Neural progenitor cell (in vitro differentiated cells): ENCODE results near the gene OR2A5. TPM values are rescaled to one million over a fixed set of nuclear protein-coding genes. Genes with fewer than 3 reads are reported as not detected.

ENCODE experiments used
- DNase-seq: peaks from one replicate; pipeline ENCODE4 v3.0.0-alpha.2; 2016; ENCODE audit warnings: low spot score
- H2AFZ ChIP-seq: fragments of 200-600 bp; sonication (generic); replicated peaks from 2 replicates; pipeline ENCODE4 v1.6.1; 2016; ENCODE audit warnings: antibody characterized with exemption
- H3F3A ChIP-seq: fragments of 200-600 bp; sonication (generic); 2 replicates; pipeline ENCODE4 v1.6.1; 2016; ENCODE audit warnings: antibody characterized with exemption, low read depth
- H3K27ac ChIP-seq: fragments of 200-600 bp; sonication (generic); 2 replicates; pipeline ENCODE4 v1.5.1; 2016; ENCODE audit warnings: mild to moderate bottlenecking
- H3K27me3 ChIP-seq: fragments of 200-600 bp; sonication (generic); 2 replicates; pipeline ENCODE4 v1.6.1; 2016; ENCODE audit warnings: mild to moderate bottlenecking, moderate library complexity
- H3K36me3 ChIP-seq: fragments of 200-600 bp; sonication (generic); 2 replicates; pipeline ENCODE4 v1.5.1; 2016
- H3K4me1 ChIP-seq: fragments of 200-600 bp; sonication (generic); 2 replicates; pipeline ENCODE4 v1.6.1; 2016; ENCODE audit warnings: mixed run types
- H3K4me2 ChIP-seq: fragments of 200-600 bp; sonication (generic); 2 replicates; pipeline ENCODE4 v1.6.1; 2016
- H3K4me3 ChIP-seq: fragments of 200-600 bp; sonication (generic); 2 replicates; pipeline ENCODE4 v1.5.1; 2016
- H3K79me2 ChIP-seq: fragments of 200-600 bp; sonication (generic); 2 replicates; pipeline ENCODE4 v1.6.1; 2016; ENCODE audit warnings: low read depth
- H3K9ac ChIP-seq: fragments of 200-600 bp; sonication (generic); 2 replicates; pipeline ENCODE4 v1.6.1; 2016
- H3K9me3 ChIP-seq: fragments of 200-600 bp; sonication (generic); 2 replicates; pipeline ENCODE4 v1.5.1; 2016; ENCODE audit warnings: low read depth
- H4K20me1 ChIP-seq: fragments of 200-600 bp; sonication (generic); 2 replicates; pipeline ENCODE4 v1.6.1; 2016; ENCODE audit warnings: low read depth
- H3K27ac Mint-ChIP-seq: 3 replicates; pipeline ENCODE4 v1.8.0; 2021; ENCODE audit warnings: mixed read lengths
- H3K27me3 Mint-ChIP-seq: 2 replicates; pipeline ENCODE4 v1.8.0; 2022; ENCODE audit warnings: low read depth, mild to moderate bottlenecking, inconsistent platforms, moderate library complexity, mixed read lengths; ENCODE audit not compliant: insufficient read depth
- H3K36me3 Mint-ChIP-seq: 3 replicates; pipeline ENCODE4 v1.8.0; 2021; ENCODE audit warnings: mixed read lengths
- H3K4me1 Mint-ChIP-seq: 3 replicates; pipeline ENCODE4 v1.8.0; 2021; ENCODE audit warnings: mixed read lengths
- H3K4me3 Mint-ChIP-seq: 3 replicates; pipeline ENCODE4 v1.8.0; 2021; ENCODE audit warnings: mild to moderate bottlenecking, moderate library complexity, mixed read lengths
- H3K9me3 Mint-ChIP-seq: 3 replicates; pipeline ENCODE4 v1.8.0; 2020; ENCODE audit warnings: mixed read lengths
- EZH2 ChIP-seq: fragments of 200-600 bp; sonication (generic); IDR thresholded peaks from 2 replicates; pipeline ENCODE4 v1.6.1; 2017; ENCODE audit warnings: antibody characterized with exemption, mild to moderate bottlenecking, moderate library complexity
- EZH2phosphoT487 ChIP-seq: fragments of 200-600 bp; sonication (generic); IDR thresholded peaks from 2 replicates; pipeline ENCODE4 v1.6.1; 2017; ENCODE audit warnings: antibody characterized with exemption
- total RNA-seq: library from RNA; depleted of rRNA; stranded (reverse); fragments of >200 nt; gene quantifications from 2 replicates; pipeline ENCODE4 v1.2.3, GENCODE V29; 2015; ENCODE audit warnings: low replicate concordance
- TF ChIP-seq, protein P1 (sequence below): fragments of 200-600 bp; sonication (generic); IDR thresholded peaks from 2 replicates; pipeline ENCODE4 v1.5.1; 2017; ENCODE audit warnings: antibody characterized with exemption, mild to moderate bottlenecking

Gene OR2A5
- total RNA-seq, 1 donor from 2014 or later: not detected

GRCh38 chr7:144086730-144087129 lies 38.0 kb downstream of the OR2A5 start:
- Histone ChIP-seq H4K20me1 (no peaks in the 10 kb centered on the region), H3K4me3 (no peak overlapping the region), H3K79me2 (no peaks in the 10 kb centered on the region), H3K9me3 (no peaks in the 10 kb centered on the region), H3K9ac (no peak overlapping the region), H3K4me1 (no peaks in the 10 kb centered on the region), H3K27ac (no peak overlapping the region), H2AFZ (no peak overlapping the region), H3K36me3 (no peaks in the 10 kb centered on the region), H3K4me2 (no peak overlapping the region), H3K27me3 (no peaks in the 10 kb centered on the region), H3F3A (no peaks in the 10 kb centered on the region)
- TF ChIP-seq EZH2phosphoT487: no peak
- TF ChIP-seq EZH2: no peak
- TF ChIP-seq, protein P1, sequence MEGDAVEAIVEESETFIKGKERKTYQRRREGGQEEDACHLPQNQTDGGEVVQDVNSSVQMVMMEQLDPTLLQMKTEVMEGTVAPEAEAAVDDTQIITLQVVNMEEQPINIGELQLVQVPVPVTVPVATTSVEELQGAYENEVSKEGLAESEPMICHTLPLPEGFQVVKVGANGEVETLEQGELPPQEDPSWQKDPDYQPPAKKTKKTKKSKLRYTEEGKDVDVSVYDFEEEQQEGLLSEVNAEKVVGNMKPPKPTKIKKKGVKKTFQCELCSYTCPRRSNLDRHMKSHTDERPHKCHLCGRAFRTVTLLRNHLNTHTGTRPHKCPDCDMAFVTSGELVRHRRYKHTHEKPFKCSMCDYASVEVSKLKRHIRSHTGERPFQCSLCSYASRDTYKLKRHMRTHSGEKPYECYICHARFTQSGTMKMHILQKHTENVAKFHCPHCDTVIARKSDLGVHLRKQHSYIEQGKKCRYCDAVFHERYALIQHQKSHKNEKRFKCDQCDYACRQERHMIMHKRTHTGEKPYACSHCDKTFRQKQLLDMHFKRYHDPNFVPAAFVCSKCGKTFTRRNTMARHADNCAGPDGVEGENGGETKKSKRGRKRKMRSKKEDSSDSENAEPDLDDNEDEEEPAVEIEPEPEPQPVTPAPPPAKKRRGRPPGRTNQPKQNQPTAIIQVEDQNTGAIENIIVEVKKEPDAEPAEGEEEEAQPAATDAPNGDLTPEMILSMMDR: no peak
- H3K27ac Mint-ChIP-seq: no peak overlapping the region
- H3K27me3 Mint-ChIP-seq: no peaks in the 10 kb centered on the region
- no peak overlapping the region for H3K4me3 Mint-ChIP-seq
- H3K4me1 Mint-ChIP-seq: no peaks in the 10 kb centered on the region
- no peaks in the 10 kb centered on the region for H3K36me3 Mint-ChIP-seq
- H3K9me3 Mint-ChIP-seq: no peaks in the 10 kb centered on the region
- DNase-seq: no peak

DNA sequence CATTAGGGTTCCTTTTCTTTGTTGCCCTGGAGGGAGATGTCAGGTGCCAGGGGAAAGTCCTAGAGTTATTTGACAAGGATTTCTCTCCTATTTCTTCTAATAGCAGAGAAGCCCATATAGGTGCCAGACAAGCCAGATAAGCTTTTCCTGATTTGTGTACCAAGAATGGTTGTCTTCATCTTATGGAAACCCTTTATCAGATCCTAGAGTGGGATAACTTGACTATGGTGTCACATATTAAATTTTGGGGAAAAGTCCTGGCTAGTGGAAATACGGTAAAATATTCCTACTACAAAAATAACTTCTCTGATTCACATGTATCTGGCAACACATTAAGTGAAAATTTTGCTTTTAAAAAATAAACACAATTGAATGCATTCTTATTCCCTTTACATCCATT lies 38.5 kb downstream of the OR2A5 start:
- Histone ChIP-seq H3K4me2 (no peak overlapping the region), H3K27ac (no peak overlapping the region), H3K79me2 (no peaks in the 10 kb centered on the region), H3K27me3 (no peaks in the 10 kb centered on the region), H3F3A (no peaks in the 10 kb centered on the region), H2AFZ (no peak overlapping the region), H3K4me1 (no peaks in the 10 kb centered on the region), H4K20me1 (no peaks in the 10 kb centered on the region), H3K9ac (no peak overlapping the region), H3K36me3 (no peaks in the 10 kb centered on the region), H3K9me3 (no peaks in the 10 kb centered on the region), H3K4me3 (no peak overlapping the region)
- Mint-ChIP-seq H3K9me3 (no peaks in the 10 kb centered on the region), H3K27me3 (no peaks in the 10 kb centered on the region), H3K27ac (no peak overlapping the region), H3K36me3 (no peaks in the 10 kb centered on the region), H3K4me1 (no peaks in the 10 kb centered on the region), H3K4me3 (no peak overlapping the region)
- TF ChIP-seq EZH2: no peak
- TF ChIP-seq EZH2phosphoT487: no peak
- TF ChIP-seq, protein P1: no peak
- no peak for DNase-seq

DNA sequence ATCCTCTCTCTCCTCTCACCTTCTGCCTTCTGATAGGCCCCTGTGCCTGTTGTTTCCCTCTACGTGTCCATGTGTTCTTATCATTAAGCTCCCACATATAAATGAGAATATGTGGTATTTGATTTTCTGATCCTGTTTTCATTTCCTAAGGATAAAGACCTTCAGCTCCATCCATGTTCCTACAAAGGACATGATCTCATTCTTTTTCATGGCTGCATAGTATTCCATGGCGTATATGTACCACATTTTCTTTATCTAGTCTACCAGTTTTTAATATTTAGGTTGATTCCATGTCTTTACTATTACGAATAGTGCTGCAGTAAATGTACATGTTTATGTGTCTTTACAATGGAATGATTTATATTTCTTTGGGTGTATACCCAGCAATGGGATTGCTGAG lies 41.9 kb downstream of the OR2A5 start:
- Histone ChIP-seq H3K27me3 (no peaks in the 10 kb centered on the region), H3K27ac (no peak overlapping the region), H3K9ac (no peak overlapping the region), H4K20me1 (no peaks in the 10 kb centered on the region), H3F3A (no peaks in the 10 kb centered on the region), H3K4me3 (no peak overlapping the region), H3K36me3 (no peaks in the 10 kb centered on the region), H2AFZ (no peak overlapping the region), H3K4me2 (no peak overlapping the region), H3K9me3 (no peaks in the 10 kb centered on the region), H3K4me1 (no peaks in the 10 kb centered on the region), H3K79me2 (no peaks in the 10 kb centered on the region)
- Mint-ChIP-seq H3K4me1 (no peaks in the 10 kb centered on the region), H3K27me3 (no peaks in the 10 kb centered on the region), H3K4me3 (no peak overlapping the region), H3K36me3 (no peaks in the 10 kb centered on the region), H3K27ac (no peak overlapping the region), H3K9me3 (no peaks in the 10 kb centered on the region)
- DNase-seq: no peak
- no peak for TF ChIP-seq EZH2phosphoT487
- no peak for TF ChIP-seq EZH2
- TF ChIP-seq, protein P1: no peak
